ENCODE data around the gene APLP1. TPM values are rescaled to one million over a fixed set of nuclear protein-coding genes. Genes with fewer than 3 reads are reported as not detected.
A peak's percentile ranks its signal among the peaks of the same experiment; 100 is the strongest.

APLP1 gene
- total and polyA plus RNA-seq, 2 of the 4 experiments (the other 2 are of a cell fraction): 4.7 to 41.0 TPM

DNA sequence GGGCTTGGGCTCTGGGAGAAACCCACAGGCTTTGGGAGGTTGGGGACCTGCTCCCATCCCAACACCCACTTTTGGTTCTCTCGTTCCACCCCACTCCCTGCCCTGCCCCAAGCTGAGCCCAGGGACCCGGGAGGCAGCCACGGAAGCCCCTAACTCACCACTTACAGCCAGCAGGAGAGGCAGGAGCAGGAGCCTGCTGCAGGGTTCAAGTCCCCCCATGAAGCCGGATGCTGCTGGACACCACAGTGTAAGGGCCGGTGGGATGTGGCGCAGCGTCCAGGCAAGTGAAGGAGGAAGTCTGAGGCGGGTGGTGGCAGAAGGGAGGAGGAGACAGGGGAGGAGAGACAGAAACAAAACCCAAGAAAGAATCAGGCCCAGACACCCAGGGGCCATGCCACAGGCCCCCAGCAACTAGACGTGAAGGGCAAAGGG, 39.7 kb downstream of the APLP1 start, which contains the start of gene TYROBP:
Gene TYROBP (minus strand): TSS at position 286 of the 432 bp plus-strand sequence. CDS start 67 bp downstream, at position 219.
- Histone ChIP-seq H2BK15ac (ENCODE audit: low read depth, low read length) (peak within 1 kb of the TSS; percentile 38; the same call in 1 of the 3 replicates), H2AFZ (replicated peaks; ENCODE audit: low read length, poor library complexity) (no peak within 1 kb of the TSS), H4K8ac (ENCODE audit: low read depth in 2 of 2, low read length in 2 of 2) (peak within 1 kb of the TSS; percentile 74 to 78; a peak in 2 of 4 replicates), H3K27ac (ENCODE audit: insufficient read depth, low read length) (no peak within 1 kb of the TSS), H3K14ac (replicated peaks; ENCODE audit: low read depth, low read length) (0 out of 2 replicates have a peak within 1 kb of the TSS, but pooled peaks have one; percentile 27), H4K91ac (ENCODE audit: insufficient read depth, low read depth, low read length) (no peak within 1 kb of the TSS), H2AK5ac (ENCODE audit: low read depth, low read length) (peak within 1 kb of the TSS; percentile 88; the same call in 1 of the 2 replicates), H3K4ac (ENCODE audit: low read depth, low read length) (peak within 1 kb of the TSS; percentile 65; the same call in 1 of the 2 replicates), H3K4me2 (ENCODE audit: low read depth, low read length) (no peak within 1 kb of the TSS), H3K27me3 (ENCODE audit: control insufficient read depth, insufficient read depth, low read length) (no peaks in the 10 kb centered on the region), H4K20me1 (ENCODE audit: insufficient read depth, low read length) (no peaks in the 10 kb centered on the region), H3K9me3 (ENCODE audit: control insufficient read depth, insufficient read depth, low read length) (no peaks in the 10 kb centered on the region), H3K79me1 (ENCODE audit: low read depth in 1 of 2, low read length in 2 of 2) (no peaks in the 10 kb centered on the region; a peak in 3 of 4 replicates), H3K4me1 (ENCODE audit: control insufficient read depth, insufficient read depth, low read length) (peaks cover 20% of the 10 kb centered on the region), H3K23ac (ENCODE audit: low read depth, low read length) (no peak within 1 kb of the TSS), H2BK120ac (ENCODE audit: low read depth, low read length) (no peak within 1 kb of the TSS; the same call in 1 of the 2 replicates), H3K4me3 (ENCODE audit: insufficient read depth, low read depth, low read length) (no peak within 1 kb of the TSS), H3K36me3 (ENCODE audit: control insufficient read depth, insufficient read depth, low read length) (no peaks in the 10 kb centered on the region), H3K56ac (ENCODE audit: extremely low read depth, insufficient read depth, low read length) (no peak within 1 kb of the TSS), H2AK9ac (replicated peaks; ENCODE audit: low read depth, low read length, poor library complexity) (peak within 1 kb of the TSS; percentile 37), H2BK5ac (ENCODE audit: low read depth, low read length, poor library complexity, severe bottlenecking) (no peak within 1 kb of the TSS), H3K9ac (ENCODE audit: low read depth, low read length) (no peak within 1 kb of the TSS), H3K18ac (ENCODE audit: low read depth, low read length) (no peak within 1 kb of the TSS; the same call in 1 of the 2 replicates), H2BK20ac (ENCODE audit: low read depth, low read length) (no peak within 1 kb of the TSS), H4K5ac (ENCODE audit: low read depth, low read length) (peak within 1 kb of the TSS; percentile 54), H3K9me1 (ENCODE audit: insufficient read depth, low read length) (peaks cover 8% of the 10 kb centered on the region)
- WGBS, 2 experiments (ENCODE audit: extremely low coverage in 2 of 2, insufficient read length in 1 of 2): 83% methylated on average over 1 of the region's 9 CpGs; no CpG with 5 or more reads in 1 of the 2 experiments
- ATAC-seq (ENCODE audit: low read depth): no peak
- dilution Hi-C loops (cut with HindIII; ENCODE audit: low sequenced_read_pairs, unreplicated experiment) (no loop called here), in situ Hi-C loops (cut with MboI; ENCODE audit: low sequenced_read_pairs) (no loop called here), intact Hi-C loops (cut with micrococcal nuclease) (no loop called here)
- TF ChIP-seq, protein P1, sequence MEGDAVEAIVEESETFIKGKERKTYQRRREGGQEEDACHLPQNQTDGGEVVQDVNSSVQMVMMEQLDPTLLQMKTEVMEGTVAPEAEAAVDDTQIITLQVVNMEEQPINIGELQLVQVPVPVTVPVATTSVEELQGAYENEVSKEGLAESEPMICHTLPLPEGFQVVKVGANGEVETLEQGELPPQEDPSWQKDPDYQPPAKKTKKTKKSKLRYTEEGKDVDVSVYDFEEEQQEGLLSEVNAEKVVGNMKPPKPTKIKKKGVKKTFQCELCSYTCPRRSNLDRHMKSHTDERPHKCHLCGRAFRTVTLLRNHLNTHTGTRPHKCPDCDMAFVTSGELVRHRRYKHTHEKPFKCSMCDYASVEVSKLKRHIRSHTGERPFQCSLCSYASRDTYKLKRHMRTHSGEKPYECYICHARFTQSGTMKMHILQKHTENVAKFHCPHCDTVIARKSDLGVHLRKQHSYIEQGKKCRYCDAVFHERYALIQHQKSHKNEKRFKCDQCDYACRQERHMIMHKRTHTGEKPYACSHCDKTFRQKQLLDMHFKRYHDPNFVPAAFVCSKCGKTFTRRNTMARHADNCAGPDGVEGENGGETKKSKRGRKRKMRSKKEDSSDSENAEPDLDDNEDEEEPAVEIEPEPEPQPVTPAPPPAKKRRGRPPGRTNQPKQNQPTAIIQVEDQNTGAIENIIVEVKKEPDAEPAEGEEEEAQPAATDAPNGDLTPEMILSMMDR (conservative IDR thresholded peaks at IDR 0.05; ENCODE audit: low read depth, low read length): no peak
- TF ChIP-seq RCOR1 (IDR thresholded peaks at IDR 0.05; ENCODE audit: insufficient replicate concordance, low read length) (no peak), BHLHE40 (IDR thresholded peaks at IDR 0.05; ENCODE audit: low read depth, low read length) (no peak), FOS (IDR thresholded peaks at IDR 0.05; ENCODE audit: low read depth, low read length) (no peak), RAD21 (IDR thresholded peaks at IDR 0.05; ENCODE audit: low read length) (no peak), RFX5 (IDR thresholded peaks at IDR 0.05; ENCODE audit: low read depth, low read length) (no peak)
- TF ChIP-seq, protein P2, sequence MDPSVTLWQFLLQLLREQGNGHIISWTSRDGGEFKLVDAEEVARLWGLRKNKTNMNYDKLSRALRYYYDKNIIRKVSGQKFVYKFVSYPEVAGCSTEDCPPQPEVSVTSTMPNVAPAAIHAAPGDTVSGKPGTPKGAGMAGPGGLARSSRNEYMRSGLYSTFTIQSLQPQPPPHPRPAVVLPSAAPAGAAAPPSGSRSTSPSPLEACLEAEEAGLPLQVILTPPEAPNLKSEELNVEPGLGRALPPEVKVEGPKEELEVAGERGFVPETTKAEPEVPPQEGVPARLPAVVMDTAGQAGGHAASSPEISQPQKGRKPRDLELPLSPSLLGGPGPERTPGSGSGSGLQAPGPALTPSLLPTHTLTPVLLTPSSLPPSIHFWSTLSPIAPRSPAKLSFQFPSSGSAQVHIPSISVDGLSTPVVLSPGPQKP (IDR thresholded peaks at IDR 0.05; ENCODE audit: borderline replicate concordance, low read depth, low read length): no peak
- no peak for DNase-seq
- ChIA-PET CTCF (no interaction called here), POLR2A (ENCODE audit: unreplicated experiment) (no interaction called here)
- BruUV-seq (replicated peaks): no TSS peak

All from IMR-90 (cell line).